Measurements from ENCODE around the gene ZNF205. TPM values are rescaled to one million over a fixed set of nuclear protein-coding genes. Genes with fewer than 3 reads are reported as not detected.
"Not testable (repeated sequence)": the region's sequence is repeated elsewhere in the genome, so short reads cannot be mapped to it uniquely, and the experiment has no call there.

Gene ZNF205
- total RNA-seq, 1 donor from 2014 or later: 14.8 TPM

- no peak overlapping the region for H3K27ac Mint-ChIP-seq (ENCODE audit: unreplicated experiment)
Measured at GRCh38 chr16:3080024-3080423, 32.4 kb upstream of the ZNF205 start.

DNA sequence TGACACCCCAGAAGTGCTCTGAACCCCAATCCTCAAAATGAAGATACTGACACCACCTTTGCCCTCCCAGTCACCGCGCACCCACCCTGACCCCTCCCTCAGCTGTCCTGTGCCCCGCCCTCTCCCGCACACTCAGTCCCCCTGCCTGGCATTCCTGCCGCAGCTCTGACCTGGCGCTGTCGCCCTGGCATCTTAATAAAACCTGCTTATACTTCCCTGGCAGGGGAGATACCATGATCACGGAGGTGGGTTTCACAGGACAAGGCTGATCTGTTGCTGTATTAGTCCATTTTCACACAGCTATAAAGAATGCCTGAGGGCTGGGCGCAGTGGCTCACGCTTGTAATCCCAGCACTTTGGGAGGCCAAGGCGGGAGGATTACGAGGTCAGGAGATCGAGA lies 30.4 kb upstream of the ZNF205 start:
- H3K4me1 Mint-ChIP-seq (ENCODE audit: unreplicated experiment); H3K27ac Mint-ChIP-seq (ENCODE audit: unreplicated experiment); H3K9me3 Mint-ChIP-seq (ENCODE audit: unreplicated experiment); H3K36me3 Mint-ChIP-seq (ENCODE audit: unreplicated experiment); DNase-seq (ENCODE audit: extremely low spot score, unreplicated experiment); H3K4me3 Mint-ChIP-seq (ENCODE audit: unreplicated experiment): not testable (repeated sequence)
- H3K27me3 Mint-ChIP-seq (ENCODE audit: unreplicated experiment): peaks cover 43% of the 10 kb centered on the region

More at GRCh38 chr16:3080024-3080423, 32.4 kb upstream of the ZNF205 start:
- Mint-ChIP-seq H3K9me3 (ENCODE audit: unreplicated experiment) (no peaks in the 10 kb centered on the region), H3K4me1 (ENCODE audit: unreplicated experiment) (no peaks in the 10 kb centered on the region), H3K4me3 (ENCODE audit: unreplicated experiment) (no peak overlapping the region), H3K36me3 (ENCODE audit: unreplicated experiment) (no peaks in the 10 kb centered on the region), H3K27me3 (ENCODE audit: unreplicated experiment) (peaks cover 54% of the 10 kb centered on the region)
- no peak for TF ChIP-seq CTCF (IDR thresholded peaks at IDR 0.05)
- no peak for DNase-seq (ENCODE audit: extremely low spot score, unreplicated experiment)

GRCh38 chr16:3083408-3083807 lies 29.0 kb upstream of the ZNF205 start:
- H3K9me3 Mint-ChIP-seq (ENCODE audit: unreplicated experiment); H3K4me3 Mint-ChIP-seq (ENCODE audit: unreplicated experiment); H3K27ac Mint-ChIP-seq (ENCODE audit: unreplicated experiment); DNase-seq (ENCODE audit: extremely low spot score, unreplicated experiment); H3K36me3 Mint-ChIP-seq (ENCODE audit: unreplicated experiment): not testable (repeated sequence)
- Mint-ChIP-seq H3K27me3 (ENCODE audit: unreplicated experiment) (peaks cover 41% of the 10 kb centered on the region), H3K4me1 (ENCODE audit: unreplicated experiment) (peaks cover 11% of the 10 kb centered on the region)

- H3K27ac Mint-ChIP-seq (ENCODE audit: unreplicated experiment): no peak overlapping the region
- DNase-seq (ENCODE audit: extremely low spot score, unreplicated experiment): no peak
- no peak for TF ChIP-seq CTCF (IDR thresholded peaks at IDR 0.05)
- no peaks in the 10 kb centered on the region for H3K36me3 Mint-ChIP-seq (ENCODE audit: unreplicated experiment)
- peaks cover 33% of the 10 kb centered on the region for H3K27me3 Mint-ChIP-seq (ENCODE audit: unreplicated experiment)
- peaks cover 11% of the 10 kb centered on the region for H3K4me1 Mint-ChIP-seq (ENCODE audit: unreplicated experiment)
- no peak overlapping the region for H3K4me3 Mint-ChIP-seq (ENCODE audit: unreplicated experiment)
- no peaks in the 10 kb centered on the region for H3K9me3 Mint-ChIP-seq (ENCODE audit: unreplicated experiment)
Measured at GRCh38 chr16:3084491-3084890, 27.9 kb upstream of the ZNF205 start.

- Mint-ChIP-seq H3K9me3 (ENCODE audit: unreplicated experiment) (no peaks in the 10 kb centered on the region), H3K4me3 (ENCODE audit: unreplicated experiment) (no peak overlapping the region), H3K27me3 (ENCODE audit: unreplicated experiment) (peaks cover 27% of the 10 kb centered on the region), H3K4me1 (ENCODE audit: unreplicated experiment) (peaks cover 11% of the 10 kb centered on the region), H3K36me3 (ENCODE audit: unreplicated experiment) (no peaks in the 10 kb centered on the region), H3K27ac (ENCODE audit: unreplicated experiment) (no peak overlapping the region)
- TF ChIP-seq CTCF (IDR thresholded peaks at IDR 0.05): no peak
- DNase-seq (ENCODE audit: extremely low spot score, unreplicated experiment): no peak
Measured at GRCh38 chr16:3084969-3085670, 27.3 kb upstream of the ZNF205 start.

DNA sequence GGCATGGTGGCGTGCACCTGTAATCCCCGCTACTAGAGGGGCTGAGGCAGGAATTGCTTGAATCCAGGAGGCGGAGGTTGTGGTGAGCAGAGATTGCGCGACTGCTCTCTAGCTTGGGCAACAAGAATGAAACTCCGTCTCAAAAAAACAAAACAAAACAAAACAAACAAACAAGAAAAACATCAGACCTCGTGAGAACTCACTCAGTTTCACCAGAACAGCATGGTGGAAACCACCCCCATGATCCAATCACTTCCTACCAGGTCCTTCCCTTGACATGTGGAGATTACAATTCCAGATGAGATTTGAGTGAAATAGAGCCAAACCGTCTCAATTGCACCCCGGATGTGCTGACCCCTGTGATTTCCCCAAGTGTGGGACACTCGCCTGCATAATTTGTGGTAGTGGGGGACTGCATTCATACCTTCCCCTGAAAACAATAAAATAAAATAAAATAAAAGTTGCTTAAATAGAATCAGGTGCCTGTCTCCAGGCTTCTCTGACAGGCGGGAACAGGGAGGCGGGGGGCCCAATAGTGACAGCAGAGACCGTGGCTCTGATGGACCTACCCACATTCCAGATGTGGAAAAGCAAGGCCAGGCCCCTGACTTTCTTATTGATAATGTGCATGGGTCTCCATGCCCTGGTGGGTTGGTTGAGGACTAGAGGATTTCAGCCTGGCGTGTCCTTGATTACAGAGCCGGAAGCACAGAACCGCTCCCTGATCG lies 26.4 kb upstream of the ZNF205 start:
- peaks cover 11% of the 10 kb centered on the region for H3K4me1 Mint-ChIP-seq (ENCODE audit: unreplicated experiment)
- no peaks in the 10 kb centered on the region for H3K9me3 Mint-ChIP-seq (ENCODE audit: unreplicated experiment)
- peaks cover 19% of the 10 kb centered on the region for H3K27me3 Mint-ChIP-seq (ENCODE audit: unreplicated experiment)
- TF ChIP-seq CTCF (IDR thresholded peaks at IDR 0.05): no peak
- H3K27ac Mint-ChIP-seq (ENCODE audit: unreplicated experiment): no peak overlapping the region
- H3K4me3 Mint-ChIP-seq (ENCODE audit: unreplicated experiment): no peak overlapping the region
- no peaks in the 10 kb centered on the region for H3K36me3 Mint-ChIP-seq (ENCODE audit: unreplicated experiment)
- no peak for DNase-seq (ENCODE audit: extremely low spot score, unreplicated experiment)
